HG02623 (cell line): ENCODE measurements around the gene MYBPH.

Experiments
- ATAC-seq: cut with Tn5 transposase; IDR thresholded peaks from one replicate; pipeline ENCODE4 v1.9.1; 2021; ENCODE audit warnings: moderate library complexity; ENCODE audit not compliant: unreplicated experiment

MYBPH gene

DNA sequence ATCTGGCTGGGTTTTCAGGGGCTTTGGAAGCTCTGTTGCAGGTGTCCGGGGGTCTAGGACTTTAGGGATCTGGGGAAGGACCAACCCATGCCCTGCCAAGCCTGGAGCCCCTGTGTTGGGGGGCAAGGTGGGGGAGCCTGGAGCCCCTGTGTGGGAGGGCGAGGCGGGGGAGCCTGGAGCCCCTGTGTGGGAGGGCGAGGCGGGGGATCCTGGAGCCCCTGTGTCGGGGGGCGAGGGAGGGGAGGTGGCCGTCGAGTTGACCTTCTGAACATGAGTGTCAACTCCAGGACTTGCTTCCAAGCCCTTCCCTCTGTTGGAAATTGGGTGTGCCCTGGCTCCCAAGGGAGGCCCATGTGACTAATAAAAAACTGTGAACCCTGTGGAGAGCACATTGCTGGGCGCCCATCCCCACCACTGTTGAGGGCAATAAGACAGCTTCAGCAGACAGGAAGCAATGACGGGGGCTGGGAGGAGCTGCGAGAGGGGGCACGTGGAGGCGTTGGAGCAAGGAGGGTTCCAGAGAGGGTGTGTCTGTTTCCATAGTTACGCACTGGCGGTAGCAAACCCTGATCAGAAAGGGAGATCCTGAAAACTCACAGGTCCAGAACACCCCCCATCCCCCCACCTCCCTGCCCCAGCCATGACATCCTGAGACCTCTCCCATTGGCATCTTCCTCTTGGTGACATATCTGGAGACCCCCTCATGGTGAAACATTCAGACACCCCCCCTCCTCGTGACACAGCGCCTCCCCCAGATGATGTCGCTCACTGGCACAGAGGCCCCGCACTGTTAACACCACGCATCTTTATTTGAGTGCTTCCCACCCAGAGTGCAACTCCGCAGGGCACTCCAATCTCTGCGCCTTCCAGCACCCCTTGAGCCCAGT, 8.4 kb downstream of the MYBPH start:
- ATAC-seq: no peak

DNA sequence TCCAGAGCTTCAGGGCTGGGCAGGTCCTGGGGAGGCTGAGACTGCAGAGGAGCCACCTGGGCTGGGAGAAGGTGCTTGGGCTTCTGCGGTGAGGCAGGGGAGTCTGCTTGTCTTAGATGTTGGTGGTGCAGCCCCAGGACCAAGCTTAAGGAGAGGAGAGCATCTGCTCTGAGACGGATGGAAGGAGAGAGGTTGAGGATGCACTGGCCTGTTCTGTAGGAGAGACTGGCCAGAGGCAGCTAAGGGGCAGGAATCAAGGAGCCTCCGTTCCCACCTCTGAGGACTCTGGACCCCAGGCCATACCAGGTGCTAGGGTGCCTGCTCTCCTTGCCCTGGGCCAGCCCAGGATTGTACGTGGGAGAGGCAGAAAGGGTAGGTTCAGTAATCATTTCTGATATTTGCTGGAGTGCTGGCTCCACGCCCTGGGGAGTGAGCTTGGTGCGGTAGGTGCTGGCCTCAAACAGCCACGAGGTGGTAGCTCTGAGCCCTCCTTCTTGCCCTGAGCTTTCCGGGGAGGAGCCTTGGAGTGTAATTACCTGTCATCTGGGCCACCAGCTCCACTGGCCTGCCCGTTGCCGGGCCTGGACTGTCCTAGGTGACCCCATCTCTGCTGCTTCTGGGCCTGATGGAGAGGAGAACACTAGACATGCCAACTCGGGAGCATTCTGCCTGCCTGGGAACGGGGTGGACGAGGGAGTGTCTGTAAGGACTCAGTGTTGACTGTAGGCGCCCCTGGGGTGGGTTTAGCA, 9.3 kb downstream of the MYBPH start:
- ATAC-seq: no peak

- ATAC-seq: no peak
These were observed 9.8 kb downstream of the MYBPH start for GRCh38 chr1:203165800-203166161.

DNA sequence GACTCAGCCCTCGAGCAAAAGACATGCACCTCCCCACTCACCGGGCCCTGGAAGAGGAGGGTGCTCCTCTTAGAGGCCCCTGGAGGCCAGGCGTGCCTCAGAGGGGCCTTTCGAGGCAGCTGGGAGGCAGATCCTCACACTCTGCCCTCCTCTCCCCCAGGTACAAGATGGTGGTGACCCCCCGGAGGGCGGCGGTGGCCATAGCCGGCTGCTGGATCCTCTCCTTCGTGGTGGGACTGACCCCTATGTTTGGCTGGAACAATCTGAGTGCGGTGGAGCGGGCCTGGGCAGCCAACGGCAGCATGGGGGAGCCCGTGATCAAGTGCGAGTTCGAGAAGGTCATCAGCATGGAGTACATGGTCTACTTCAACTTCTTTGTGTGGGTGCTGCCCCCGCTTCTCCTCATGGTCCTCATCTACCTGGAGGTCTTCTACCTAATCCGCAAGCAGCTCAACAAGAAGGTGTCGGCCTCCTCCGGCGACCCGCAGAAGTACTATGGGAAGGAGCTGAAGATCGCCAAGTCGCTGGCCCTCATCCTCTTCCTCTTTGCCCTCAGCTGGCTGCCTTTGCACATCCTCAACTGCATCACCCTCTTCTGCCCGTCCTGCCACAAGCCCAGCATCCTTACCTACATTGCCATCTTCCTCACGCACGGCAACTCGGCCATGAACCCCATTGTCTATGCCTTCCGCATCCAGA, 10.4 kb downstream of the MYBPH start:
- ATAC-seq: no peak

DNA sequence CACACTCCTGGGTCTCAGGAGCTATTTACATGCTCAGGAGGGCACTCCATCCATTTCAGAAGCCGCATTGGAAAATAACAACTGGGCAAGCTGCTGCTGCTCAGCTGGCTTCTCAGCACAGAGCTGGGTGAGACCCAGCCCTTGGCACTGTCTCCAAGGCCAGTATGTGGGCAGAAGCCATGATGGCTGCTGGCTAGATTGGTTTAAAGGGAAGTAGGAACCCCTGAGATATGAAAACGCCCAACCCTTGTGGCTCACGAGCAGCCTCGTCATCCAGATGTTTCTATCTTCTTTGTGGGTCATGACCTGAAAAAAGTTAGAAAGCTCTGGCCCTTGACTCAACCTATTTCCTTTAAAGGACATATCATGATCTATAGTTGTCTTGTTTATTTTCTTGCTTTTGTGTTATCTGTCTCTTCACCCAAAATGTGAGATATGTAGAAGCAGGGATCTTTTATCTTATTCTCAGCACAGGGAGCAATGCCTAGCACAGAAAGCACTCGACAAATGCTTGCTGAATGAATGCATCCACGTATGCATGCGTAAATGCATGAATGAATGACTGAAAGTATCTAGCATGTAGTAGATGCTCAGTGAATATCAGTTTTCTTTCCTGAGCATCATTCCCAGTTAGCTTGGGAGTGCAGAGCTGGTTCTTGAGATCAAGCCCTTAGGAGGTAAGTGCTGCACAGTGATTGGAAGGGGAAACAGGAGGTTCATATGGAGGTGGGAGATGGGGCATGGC, 11.6 kb downstream of the MYBPH start:
- ATAC-seq: no peak

DNA sequence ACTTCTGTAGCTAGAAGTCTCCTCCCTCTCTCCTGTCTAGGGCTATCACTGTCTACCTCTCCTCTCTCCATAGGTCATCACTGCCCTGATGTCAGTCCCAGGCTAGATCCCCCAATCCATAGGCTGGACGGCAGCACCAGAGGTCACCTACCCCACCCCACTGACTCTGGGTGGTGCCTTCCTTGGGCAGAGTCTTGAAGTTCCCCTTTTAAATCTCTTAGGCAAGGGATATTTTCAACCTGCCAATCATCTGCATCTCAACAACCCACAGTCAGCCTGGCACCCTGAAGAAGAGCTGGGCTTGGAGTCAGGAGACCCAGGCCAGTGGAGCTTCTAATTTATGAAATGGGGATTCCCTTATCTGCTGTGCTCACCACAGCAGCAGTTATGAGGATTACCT, 13.2 kb downstream of the MYBPH start:
- ATAC-seq: no peak

- ATAC-seq: no peak
These were observed 13.9 kb downstream of the MYBPH start for GRCh38 chr1:203161703-203162102.

DNA sequence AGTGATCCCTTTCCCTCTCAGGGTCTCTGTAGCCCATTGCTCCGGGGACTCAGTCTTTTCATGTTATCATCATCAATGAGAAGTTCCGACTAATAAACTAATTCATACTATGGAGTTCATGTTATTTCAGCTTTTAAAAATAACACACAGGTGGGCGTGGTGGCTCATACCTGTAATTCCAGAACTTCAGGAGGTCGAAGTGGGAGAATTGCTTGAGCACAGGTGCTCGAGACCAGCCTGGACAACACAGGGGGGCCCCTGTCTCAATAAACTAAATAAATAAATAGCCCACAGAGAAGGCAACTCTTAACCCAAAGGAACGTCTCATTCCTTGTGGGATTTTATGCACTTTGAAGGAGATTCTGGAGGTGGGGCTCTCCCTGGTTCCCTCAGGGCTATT, 14.5 kb downstream of the MYBPH start:
- ATAC-seq: no peak

DNA sequence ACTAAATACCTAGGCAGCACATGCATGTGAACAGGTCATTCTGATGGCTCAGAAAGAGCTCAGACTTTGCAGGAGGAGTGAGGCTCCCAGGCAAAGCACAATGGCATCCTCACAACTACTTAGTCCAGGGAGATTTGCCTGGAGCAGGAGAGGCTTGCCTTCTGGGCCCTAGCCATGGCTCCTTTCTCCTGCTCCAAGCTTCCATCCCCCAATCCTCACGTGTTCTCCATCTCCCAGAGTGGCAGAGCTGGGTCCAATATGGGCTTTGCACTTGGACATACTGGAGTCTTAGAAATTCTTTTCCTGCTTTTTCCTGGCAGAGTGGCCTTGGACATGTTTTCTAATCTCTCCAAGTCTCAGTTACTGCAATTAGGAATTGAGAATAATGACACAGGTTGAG, 15.8 kb downstream of the MYBPH start:
- ATAC-seq: no peak

GRCh38 chr1:203158960-203159665, 16.5 kb downstream of the MYBPH start:
- ATAC-seq: no peak

DNA sequence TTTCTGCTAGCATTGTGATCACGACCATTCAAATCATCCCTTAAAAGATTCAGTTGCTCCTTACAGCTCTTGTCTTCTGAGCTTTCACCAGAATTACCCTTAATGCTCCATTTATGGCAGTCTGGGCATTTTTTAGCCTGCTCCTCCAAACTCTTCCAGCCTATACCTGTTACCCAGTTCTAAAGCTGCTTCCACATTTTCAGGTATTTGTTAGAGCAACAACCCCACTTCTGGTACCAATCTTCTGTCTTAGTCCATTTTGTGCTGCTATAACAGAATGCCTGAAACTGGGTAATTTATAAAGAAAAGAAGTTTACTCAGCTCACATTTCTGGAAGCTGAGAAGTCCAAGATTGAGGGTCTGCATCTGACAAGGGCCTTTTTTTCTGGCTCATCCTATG, 17.2 kb downstream of the MYBPH start:
- ATAC-seq: no peak

DNA sequence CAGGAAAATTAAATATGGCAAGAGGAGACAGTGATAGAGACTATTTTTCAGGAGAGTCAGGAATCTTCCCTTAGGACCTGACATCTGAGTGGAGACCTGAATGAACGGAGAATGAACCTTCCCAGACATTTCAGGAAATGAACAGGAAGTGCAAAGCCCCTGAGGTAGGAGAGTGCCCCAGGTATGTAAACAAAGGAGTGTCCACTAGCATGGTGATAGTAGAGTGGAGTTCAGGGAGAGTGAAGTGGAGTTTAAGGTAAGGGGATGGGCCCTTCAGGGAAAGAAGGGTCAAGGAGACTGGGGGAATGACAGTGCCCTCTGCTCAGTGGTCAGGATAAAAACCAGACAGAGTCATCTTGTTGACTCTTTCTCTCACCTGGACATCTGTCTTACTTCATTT, 19.3 kb downstream of the MYBPH start:
- no peak for ATAC-seq

DNA sequence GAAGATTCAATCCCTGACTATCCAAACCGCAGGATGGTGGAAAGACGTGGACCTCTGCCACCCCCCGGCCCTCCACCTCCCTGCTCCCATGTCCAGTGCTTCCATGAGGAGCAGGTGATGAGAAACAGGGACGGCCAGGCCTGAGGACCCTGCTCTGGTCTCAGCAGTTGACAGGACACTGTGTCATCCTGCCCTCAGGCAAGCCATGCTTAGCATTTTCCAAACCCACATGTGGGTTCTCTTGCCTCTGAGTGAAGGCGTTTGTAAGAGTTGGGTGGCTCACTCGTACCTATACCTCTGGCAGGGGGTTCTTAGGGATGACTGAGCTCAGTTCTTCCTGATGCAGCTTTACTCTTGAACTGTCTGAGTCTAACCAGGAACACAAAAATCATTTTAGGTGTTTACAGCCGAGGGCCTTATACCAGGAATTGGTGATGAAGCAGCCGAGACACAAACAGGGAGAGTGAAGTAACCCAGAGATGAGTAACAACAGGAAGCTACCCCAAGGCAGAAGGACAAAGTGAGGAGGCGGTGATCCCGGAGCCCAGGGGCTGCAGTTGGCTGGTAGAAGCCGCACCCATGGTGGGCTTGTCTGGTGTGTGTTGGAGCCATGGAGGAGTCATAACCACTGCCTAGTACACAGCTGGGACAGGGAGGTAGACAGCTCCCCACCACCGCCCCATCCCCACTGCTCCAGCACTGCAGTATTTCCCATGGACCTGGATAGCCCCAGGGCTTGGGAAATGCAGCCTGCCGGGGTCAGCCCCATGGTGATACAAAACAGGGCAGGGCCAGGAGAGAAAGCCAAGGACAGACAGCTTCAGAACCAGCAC, 21.4 kb downstream of the MYBPH start:
- ATAC-seq: no peak

- no peak for ATAC-seq
These were observed 22.3 kb downstream of the MYBPH start for GRCh38 chr1:203153051-203153988.

- no peak for ATAC-seq
These were observed 23.2 kb downstream of the MYBPH start for GRCh38 chr1:203152158-203153034.

GRCh38 chr1:203151362-203152157, 24.1 kb downstream of the MYBPH start:
- ATAC-seq: no peak
